Measurements from ENCODE around the gene MUC6. TPM values are rescaled to one million over a fixed set of nuclear protein-coding genes. Genes with fewer than 3 reads are reported as not detected.

MUC6 gene
- total and polyA plus RNA-seq, 2 donors, result not detected

DNA sequence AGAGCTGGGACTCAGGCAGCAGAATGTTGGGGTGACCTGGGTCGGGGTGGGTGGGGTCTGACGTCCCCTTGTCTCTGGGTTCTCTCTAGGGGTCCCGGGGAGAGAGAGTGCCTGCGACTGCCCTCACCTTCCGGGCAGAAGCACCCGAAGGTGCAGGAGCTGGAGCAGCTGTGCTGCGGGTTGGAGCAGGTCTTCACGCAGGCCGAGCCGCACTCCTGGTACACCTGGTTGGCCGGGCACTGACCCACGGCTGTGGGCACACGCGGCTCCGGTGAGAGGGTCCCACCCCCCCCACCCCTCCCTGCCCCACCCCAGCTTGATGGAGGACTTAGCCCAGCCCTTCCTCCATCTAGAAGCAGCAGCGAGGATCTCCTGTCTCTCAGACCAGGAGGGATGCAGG, 6.4 kb downstream of the MUC6 start:
- no peaks in the 10 kb centered on the region for H3K4me1 ChIP-seq (ENCODE audit: insufficient read depth)
- no peak for DNase-seq (ENCODE audit: extremely low spot score)
- no peak overlapping the region for H3K27ac ChIP-seq (ENCODE audit: low read depth)
- H3K36me3 ChIP-seq (ENCODE audit: insufficient read depth), result no peaks in the 10 kb centered on the region
- H3K4me3 ChIP-seq (ENCODE audit: low read depth, low read length), result no peak overlapping the region
- 75% methylated on average over 16 of the region's 16 CpGs for WGBS

DNA sequence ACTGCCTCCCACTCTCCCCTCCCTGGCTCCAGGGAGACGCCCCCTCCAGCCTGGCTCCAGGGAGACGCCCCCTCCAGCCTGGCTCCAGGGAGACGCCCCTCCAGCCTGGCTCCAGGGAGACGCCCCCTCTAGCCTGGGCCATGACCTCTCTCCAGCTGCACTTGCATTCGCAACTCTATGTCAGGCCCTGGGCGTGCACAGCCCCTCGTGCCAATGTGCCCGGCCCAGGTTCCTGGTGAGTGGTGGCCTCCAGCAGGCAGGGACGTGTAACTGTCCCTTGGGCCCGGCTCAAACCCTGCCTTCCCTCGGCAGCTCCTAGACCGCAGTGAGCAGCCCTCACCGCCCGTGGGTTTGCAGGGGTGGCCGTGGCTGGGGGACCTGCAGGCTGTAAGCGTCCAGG, 6.9 kb downstream of the MUC6 start:
- 46% methylated on average over 16 of the region's 16 CpGs for WGBS
- Histone ChIP-seq H3K36me3 (ENCODE audit: insufficient read depth) (no peaks in the 10 kb centered on the region), H3K4me3 (ENCODE audit: low read depth, low read length) (no peak overlapping the region), H3K27ac (ENCODE audit: low read depth) (no peak overlapping the region), H3K4me1 (ENCODE audit: insufficient read depth) (no peaks in the 10 kb centered on the region)
- DNase-seq (ENCODE audit: extremely low spot score), result no peak

- DNase-seq (ENCODE audit: extremely low spot score), result no peak
- WGBS, result 85% methylated on average over 25 of the region's 25 CpGs
- H3K27ac ChIP-seq (ENCODE audit: low read depth), result no peak overlapping the region
- H3K4me1 ChIP-seq (ENCODE audit: insufficient read depth), result no peaks in the 10 kb centered on the region
- no peak overlapping the region for H3K4me3 ChIP-seq (ENCODE audit: low read depth, low read length)
- no peaks in the 10 kb centered on the region for H3K36me3 ChIP-seq (ENCODE audit: insufficient read depth)
These were observed 7.5 kb downstream of the MUC6 start for GRCh38 chr11:1029051-1029450.

GRCh38 chr11:1028616-1029015, 7.9 kb downstream of the MUC6 start:
- H3K4me3 ChIP-seq (ENCODE audit: low read depth, low read length), result no peak overlapping the region
- H3K4me1 ChIP-seq (ENCODE audit: insufficient read depth), result no peaks in the 10 kb centered on the region
- no peaks in the 10 kb centered on the region for H3K36me3 ChIP-seq (ENCODE audit: insufficient read depth)
- H3K27ac ChIP-seq (ENCODE audit: low read depth), result no peak overlapping the region
- WGBS, result 78% methylated on average over 14 of the region's 14 CpGs
- DNase-seq (ENCODE audit: extremely low spot score), result no peak

- H3K27ac ChIP-seq (ENCODE audit: low read depth), result no peak overlapping the region
- H3K36me3 ChIP-seq (ENCODE audit: insufficient read depth), result no peaks in the 10 kb centered on the region
- WGBS, result 83% methylated on average over 17 of the region's 17 CpGs
- H3K4me3 ChIP-seq (ENCODE audit: low read depth, low read length), result no peak overlapping the region
- DNase-seq (ENCODE audit: extremely low spot score), result no peak
- H3K4me1 ChIP-seq (ENCODE audit: insufficient read depth), result no peaks in the 10 kb centered on the region
These were observed 8.3 kb downstream of the MUC6 start for GRCh38 chr11:1028291-1028540.

- 84% methylated on average over 36 of the region's 36 CpGs for WGBS
- DNase-seq (ENCODE audit: extremely low spot score), result no peak
- H3K4me1 ChIP-seq (ENCODE audit: insufficient read depth), result no peaks in the 10 kb centered on the region
- no peaks in the 10 kb centered on the region for H3K36me3 ChIP-seq (ENCODE audit: insufficient read depth)
- H3K27ac ChIP-seq (ENCODE audit: low read depth), result no peak overlapping the region
- no peak overlapping the region for H3K4me3 ChIP-seq (ENCODE audit: low read depth, low read length)
These were observed 8.8 kb downstream of the MUC6 start for GRCh38 chr11:1027483-1028290.

GRCh38 chr11:1026641-1027482, 9.7 kb downstream of the MUC6 start:
- no peaks in the 10 kb centered on the region for H3K4me1 ChIP-seq (ENCODE audit: insufficient read depth)
- H3K4me3 ChIP-seq (ENCODE audit: low read depth, low read length), result no peak overlapping the region
- WGBS, result 88% methylated on average over 46 of the region's 46 CpGs
- H3K27ac ChIP-seq (ENCODE audit: low read depth), result no peak overlapping the region
- DNase-seq (ENCODE audit: extremely low spot score), result no peak
- no peaks in the 10 kb centered on the region for H3K36me3 ChIP-seq (ENCODE audit: insufficient read depth)

GRCh38 chr11:1026163-1026450, 10.4 kb downstream of the MUC6 start:
- no peak overlapping the region for H3K27ac ChIP-seq (ENCODE audit: low read depth)
- DNase-seq (ENCODE audit: extremely low spot score), result no peak
- 87% methylated on average over 14 of the region's 14 CpGs for WGBS

GRCh38 chr11:1025410-1026162, 10.9 kb downstream of the MUC6 start:
- no peak for DNase-seq (ENCODE audit: extremely low spot score)
- Histone ChIP-seq H3K4me1 (ENCODE audit: insufficient read depth) (no peaks in the 10 kb centered on the region), H3K4me3 (ENCODE audit: low read depth, low read length) (no peak overlapping the region), H3K27ac (ENCODE audit: low read depth) (no peak overlapping the region), H3K36me3 (ENCODE audit: insufficient read depth) (no peaks in the 10 kb centered on the region)
- WGBS, result 74% methylated on average over 35 of the region's 35 CpGs

More at GRCh38 chr11:1026163-1026450, 10.4 kb downstream of the MUC6 start:
- H3K36me3 ChIP-seq (ENCODE audit: insufficient read depth), result no peaks in the 10 kb centered on the region
- H3K4me1 ChIP-seq (ENCODE audit: insufficient read depth), result no peaks in the 10 kb centered on the region
- H3K4me3 ChIP-seq (ENCODE audit: low read depth, low read length), result no peak overlapping the region

GRCh38 chr11:1024597-1025409, 11.7 kb downstream of the MUC6 start:
- Histone ChIP-seq H3K36me3 (ENCODE audit: insufficient read depth) (no peaks in the 10 kb centered on the region), H3K4me1 (ENCODE audit: insufficient read depth) (no peaks in the 10 kb centered on the region), H3K27ac (ENCODE audit: low read depth) (no peak overlapping the region), H3K4me3 (ENCODE audit: low read depth, low read length) (no peak overlapping the region)
- 88% methylated on average over 48 of the region's 48 CpGs for WGBS
- DNase-seq (ENCODE audit: extremely low spot score), result no peak

- DNase-seq (ENCODE audit: extremely low spot score), result no peak
- Histone ChIP-seq H3K36me3 (ENCODE audit: insufficient read depth) (no peaks in the 10 kb centered on the region), H3K4me1 (ENCODE audit: insufficient read depth) (no peaks in the 10 kb centered on the region), H3K27ac (ENCODE audit: low read depth) (no peak overlapping the region), H3K4me3 (ENCODE audit: low read depth, low read length) (no peak overlapping the region)
- WGBS, result 94% methylated on average over 50 of the region's 50 CpGs
These were observed 12.5 kb downstream of the MUC6 start for GRCh38 chr11:1023811-1024596.

DNA sequence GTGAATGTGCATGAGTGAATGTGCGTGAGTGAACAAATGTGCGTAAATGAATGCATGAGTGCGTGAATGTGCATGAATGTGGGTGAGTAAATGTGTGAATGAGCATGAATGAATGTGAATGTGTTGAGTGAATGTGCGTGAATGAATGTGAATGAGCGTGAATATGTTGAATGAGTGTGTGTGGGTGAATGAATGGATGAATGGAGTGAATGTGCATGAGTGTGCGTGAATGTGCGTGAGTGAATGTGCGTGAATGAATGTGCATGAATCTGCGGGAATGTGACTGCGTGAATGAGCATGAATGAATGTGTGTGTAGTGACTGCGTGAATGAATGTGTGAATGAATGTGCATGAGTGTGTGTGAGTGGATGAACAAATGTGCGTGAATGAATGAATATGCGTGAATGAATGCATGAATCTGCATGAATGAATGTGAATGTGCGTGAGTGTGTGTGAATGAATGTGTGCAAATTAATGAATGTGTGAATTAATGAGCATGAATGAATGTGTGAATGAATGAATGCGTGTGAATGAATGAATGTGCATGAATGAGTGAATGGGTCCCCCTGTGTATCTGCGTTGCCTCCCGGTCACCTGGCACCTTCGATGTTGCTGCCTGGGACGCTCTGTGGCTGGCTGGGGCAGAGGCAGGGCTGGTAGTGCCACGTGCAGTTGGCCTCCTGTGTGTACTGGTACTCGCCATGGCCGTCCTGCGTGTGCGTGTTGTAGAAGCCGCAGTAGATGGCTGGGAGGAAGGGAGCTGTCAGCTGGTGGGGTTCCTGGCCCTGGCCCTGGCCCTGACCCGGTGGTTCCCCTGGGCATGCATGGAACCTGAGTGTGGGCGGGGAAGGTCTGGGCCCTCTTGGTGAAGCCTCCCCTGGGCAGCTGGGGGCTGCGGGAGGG, 13.4 kb downstream of the MUC6 start:
- no peak for DNase-seq (ENCODE audit: extremely low spot score)
- no peaks in the 10 kb centered on the region for H3K36me3 ChIP-seq (ENCODE audit: insufficient read depth)
- no peak overlapping the region for H3K4me3 ChIP-seq (ENCODE audit: low read depth, low read length)
- WGBS, result 93% methylated on average over 28 of the region's 28 CpGs
- H3K4me1 ChIP-seq (ENCODE audit: insufficient read depth), result no peaks in the 10 kb centered on the region
- no peak overlapping the region for H3K27ac ChIP-seq (ENCODE audit: low read depth)

Data from urinary bladder (tissue), 4 donors.